C4-2B (cell line): Measurements from ENCODE around the gene SMARCAL1.

Experiments
- H3K27ac ChIP-seq: fragments of 450-650 bp; 2 replicates; pipeline ENCODE4 v1.5.1; 2017
- CTCF ChIP-seq: fragments of 450-650 bp; conservative IDR thresholded peaks from 2 replicates; pipeline ENCODE4 v1.5.1; 2017; ENCODE audit warnings: mild to moderate bottlenecking
- ZFX ChIP-seq: fragments of 450-650 bp; IDR thresholded peaks from 2 replicates; pipeline ENCODE4 v1.6.1; 2017

Gene SMARCAL1

DNA sequence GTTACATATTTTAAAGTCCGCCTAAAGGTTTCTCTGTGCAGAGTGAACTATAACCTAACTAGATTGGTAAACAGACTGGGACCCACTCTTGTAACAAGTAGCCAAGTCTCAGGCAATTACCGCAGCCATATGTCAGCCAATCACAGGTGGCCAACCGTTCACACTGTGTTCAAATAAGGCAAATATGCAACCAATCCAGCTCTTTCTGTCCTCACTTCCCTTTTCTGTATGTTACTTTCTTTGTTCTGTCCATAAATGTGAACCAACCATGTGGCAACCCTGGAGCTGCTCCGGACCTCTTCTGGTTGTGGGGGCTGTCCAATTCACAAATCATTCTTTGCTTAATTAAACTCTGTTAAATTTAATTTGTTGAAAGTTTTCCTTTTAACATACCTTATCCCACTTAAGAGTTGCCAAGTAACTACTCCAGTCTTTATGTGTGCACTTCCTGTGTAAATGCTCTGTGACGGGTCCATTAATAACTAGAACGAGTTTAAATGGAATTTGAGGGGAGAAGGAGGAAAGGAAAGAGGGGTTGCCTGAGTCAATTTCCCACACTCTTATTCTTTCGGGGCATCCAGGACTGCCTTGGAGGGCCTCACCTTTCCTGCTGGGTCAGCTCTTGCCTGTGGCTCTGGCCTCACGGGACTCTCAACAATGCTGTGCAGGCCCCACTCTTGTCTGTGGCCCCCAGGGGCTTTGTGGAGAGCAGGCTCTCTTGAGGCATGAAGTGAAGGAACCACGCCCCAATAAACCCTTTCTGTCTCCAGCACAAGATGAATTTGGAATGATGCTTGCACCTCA, 79.7 kb downstream of the SMARCAL1 start:
- TF ChIP-seq ZFX (no peak), CTCF (no peak)
- H3K27ac ChIP-seq: no peak overlapping the region

DNA sequence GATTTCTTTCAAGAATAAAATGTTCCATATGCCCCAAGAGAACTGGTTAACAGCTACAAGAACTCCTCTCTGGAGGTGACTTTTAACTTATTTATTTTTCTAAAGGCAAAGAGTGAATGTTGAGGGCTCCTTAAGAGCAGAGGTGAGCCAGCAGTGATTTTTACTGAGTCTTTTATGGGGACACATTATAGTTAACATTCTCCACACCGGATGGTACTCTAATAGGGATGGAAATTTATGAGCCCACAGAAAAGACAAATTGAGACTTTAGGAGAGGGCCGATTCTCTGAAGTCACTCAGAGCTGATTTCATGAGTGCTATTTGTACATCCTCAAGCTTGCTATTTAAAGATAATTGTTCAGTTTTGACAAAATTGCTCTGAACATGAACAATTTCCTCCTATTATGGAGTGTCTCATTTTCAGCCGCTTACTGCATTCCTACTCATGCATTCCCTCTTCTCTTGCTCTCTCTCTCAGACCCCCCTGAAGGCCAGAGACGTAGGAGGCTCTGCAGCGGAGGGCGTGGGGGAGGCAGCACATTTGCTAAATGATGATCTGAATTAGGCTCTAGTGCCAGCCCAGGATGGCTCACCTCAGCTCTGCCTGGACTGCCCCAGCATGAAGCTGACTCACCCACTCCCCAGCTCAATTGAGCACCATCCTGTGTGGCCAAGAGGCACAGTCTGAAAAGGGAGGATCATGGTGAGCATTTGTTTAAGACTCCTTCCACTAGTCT, 80.5 kb downstream of the SMARCAL1 start:
- no peak overlapping the region for H3K27ac ChIP-seq
- TF ChIP-seq CTCF (no peak), ZFX (no peak)

GRCh38 chr2:216493334-216493685, 81.0 kb downstream of the SMARCAL1 start:
- no peak overlapping the region for H3K27ac ChIP-seq
- TF ChIP-seq ZFX: no peak
- TF ChIP-seq CTCF: no peak

- H3K27ac ChIP-seq: no peak overlapping the region
- no peak for TF ChIP-seq ZFX
- no peak for TF ChIP-seq CTCF
These were observed 83.4 kb downstream of the SMARCAL1 start for GRCh38 chr2:216495656-216496055.

DNA sequence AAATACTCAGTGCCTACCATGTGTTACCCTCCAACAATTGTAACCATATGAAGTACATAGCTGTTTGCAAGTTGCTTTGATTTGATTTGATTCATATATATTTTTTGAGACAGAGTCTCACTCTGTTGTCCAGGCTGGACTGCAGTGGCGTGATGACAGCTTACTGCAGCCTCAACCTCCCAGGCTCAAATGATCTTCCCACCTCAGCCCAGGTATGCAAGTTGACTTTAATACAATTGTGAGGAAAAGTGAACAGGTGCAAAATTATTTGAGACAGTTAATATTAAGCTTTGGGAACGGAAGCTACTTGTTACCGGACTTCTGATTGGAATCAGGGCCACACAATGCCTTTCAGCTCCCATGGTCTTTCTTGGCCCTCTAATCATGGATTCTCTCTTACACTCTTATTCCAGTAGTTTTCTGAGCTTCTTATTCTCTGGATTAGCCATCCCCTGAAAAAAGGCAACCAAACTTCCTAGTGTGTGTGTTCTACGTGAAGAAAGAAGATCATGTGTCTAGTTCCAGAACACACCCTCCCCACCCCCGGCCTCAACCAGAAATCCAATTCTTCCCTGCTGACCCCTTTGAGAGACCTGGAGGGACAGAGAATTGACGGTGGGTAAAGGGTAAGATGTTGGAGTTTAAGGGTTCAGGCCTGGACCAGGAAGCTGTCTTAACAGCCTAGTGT, 85.2 kb downstream of the SMARCAL1 start:
- H3K27ac ChIP-seq: peak overlapping the region; percentile 92

DNA sequence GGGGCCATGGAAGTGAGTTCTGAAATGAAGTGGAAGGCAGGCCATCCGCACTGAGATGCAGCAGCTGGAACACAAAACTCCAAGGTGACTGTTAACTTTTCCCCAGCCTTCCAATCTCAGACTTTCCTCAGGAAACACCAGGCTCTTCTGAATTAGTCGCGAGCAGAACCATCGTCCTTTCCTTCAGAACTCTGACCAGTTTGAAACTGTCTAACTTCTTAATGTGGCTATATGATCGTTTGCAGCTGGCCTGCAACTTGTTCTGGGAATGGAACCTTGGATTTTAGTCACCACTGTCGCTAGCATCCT, 85.7 kb downstream of the SMARCAL1 start:
- no peak for TF ChIP-seq ZFX
- no peak for TF ChIP-seq CTCF
- peak overlapping the region; percentile 92 for H3K27ac ChIP-seq

More for the DNA sequence above, 85.2 kb downstream of the SMARCAL1 start:
- TF ChIP-seq ZFX: no peak
- no peak for TF ChIP-seq CTCF
